ENCODE measurements around the gene RPS4Y1.

DNA sequence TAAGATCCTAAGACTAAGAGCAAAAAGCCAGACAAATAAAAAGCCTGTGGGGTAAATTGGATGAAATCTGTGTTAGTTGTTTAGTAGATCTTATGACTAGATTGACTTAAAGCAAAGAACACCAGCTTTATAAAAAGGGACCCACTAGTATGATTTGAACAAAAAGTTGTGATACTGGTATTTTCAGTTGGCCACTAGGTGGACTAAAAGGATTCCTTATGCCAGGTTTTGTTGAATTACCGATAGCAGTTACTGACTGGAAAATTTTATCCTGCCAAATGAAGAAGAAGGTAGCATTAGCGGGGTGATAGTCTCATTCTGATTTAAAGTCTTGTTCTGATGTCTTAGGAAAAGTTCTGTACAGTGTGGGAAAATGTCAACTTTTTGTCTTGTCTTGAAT is 41.2 kb upstream of the RPS4Y1 start:
- TF ChIP-seq, protein P1, sequence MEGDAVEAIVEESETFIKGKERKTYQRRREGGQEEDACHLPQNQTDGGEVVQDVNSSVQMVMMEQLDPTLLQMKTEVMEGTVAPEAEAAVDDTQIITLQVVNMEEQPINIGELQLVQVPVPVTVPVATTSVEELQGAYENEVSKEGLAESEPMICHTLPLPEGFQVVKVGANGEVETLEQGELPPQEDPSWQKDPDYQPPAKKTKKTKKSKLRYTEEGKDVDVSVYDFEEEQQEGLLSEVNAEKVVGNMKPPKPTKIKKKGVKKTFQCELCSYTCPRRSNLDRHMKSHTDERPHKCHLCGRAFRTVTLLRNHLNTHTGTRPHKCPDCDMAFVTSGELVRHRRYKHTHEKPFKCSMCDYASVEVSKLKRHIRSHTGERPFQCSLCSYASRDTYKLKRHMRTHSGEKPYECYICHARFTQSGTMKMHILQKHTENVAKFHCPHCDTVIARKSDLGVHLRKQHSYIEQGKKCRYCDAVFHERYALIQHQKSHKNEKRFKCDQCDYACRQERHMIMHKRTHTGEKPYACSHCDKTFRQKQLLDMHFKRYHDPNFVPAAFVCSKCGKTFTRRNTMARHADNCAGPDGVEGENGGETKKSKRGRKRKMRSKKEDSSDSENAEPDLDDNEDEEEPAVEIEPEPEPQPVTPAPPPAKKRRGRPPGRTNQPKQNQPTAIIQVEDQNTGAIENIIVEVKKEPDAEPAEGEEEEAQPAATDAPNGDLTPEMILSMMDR (IDR thresholded peaks at IDR 0.05; ENCODE audit: low read depth, low read length, missing input control): peak; percentile 30
- no peak for TF ChIP-seq TAF1 (conservative IDR thresholded peaks at IDR 0.05)
- TF ChIP-seq EGR1 (IDR thresholded peaks at IDR 0.05; ENCODE audit: low read depth in 2 of 2): no peak
- TF ChIP-seq YY1 (IDR thresholded peaks at IDR 0.05): no peak
- TF ChIP-seq SP1 (IDR thresholded peaks at IDR 0.05): no peak

All from liver (tissue), 3 donors.